GM13976 (cell line): ENCODE data around the gene CFAP157.

Experiments
- DNase-seq: peaks from one replicate; pipeline ENCODE4 v3.0.0; 2012; ENCODE audit warnings: low spot score
- CTCF ChIP-seq: IDR thresholded peaks from 2 replicates; pipeline ENCODE4 v1.5.1; 2012; ENCODE audit warnings: borderline replicate concordance, mild to moderate bottlenecking; ENCODE audit not compliant: insufficient read depth; ENCODE audit errors: extremely low read depth, missing control alignments, control extremely low read depth
- in situ Hi-C: fragments of 300-500 bp; cut with MboI; formaldehyde crosslinking; loops from one replicate; pipeline ENCODE4 v1.12.0; 2022; ENCODE audit warnings: low sequenced_read_pairs, mixed read lengths, inconsistent platforms; ENCODE audit not compliant: unreplicated experiment

Gene CFAP157

DNA sequence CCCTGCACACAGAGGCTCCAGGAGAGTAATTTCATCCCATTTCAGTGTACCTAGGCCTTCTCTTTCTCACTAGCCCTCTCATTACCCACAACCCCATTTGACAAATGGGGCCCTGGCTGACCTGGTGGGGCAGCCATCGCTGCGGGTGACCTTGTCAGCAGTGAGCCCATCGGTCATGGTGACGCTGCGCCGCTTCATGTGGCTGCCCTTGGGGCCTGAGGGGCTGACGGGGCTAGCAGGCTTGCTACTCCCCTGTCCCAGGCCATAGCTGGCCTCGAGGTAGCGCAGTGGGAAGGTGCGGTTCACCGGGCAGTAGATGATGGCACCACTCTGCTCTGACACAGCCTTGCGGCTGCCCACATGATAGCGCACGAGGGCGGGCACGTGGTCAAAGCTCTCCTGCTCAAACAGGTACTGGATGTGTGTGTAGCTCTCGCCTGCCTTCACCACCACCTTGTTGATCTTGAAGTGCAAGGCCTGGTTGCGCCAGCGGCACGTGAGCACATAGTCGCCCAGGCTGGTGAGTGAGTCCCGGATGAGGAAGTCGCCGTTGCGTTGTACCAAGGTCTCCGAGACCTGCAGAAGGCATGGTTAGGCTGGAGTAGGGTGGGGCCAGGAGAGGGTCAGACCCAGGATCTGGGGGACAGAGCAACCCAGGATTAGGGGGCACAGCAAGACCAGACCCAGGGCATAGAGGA lies 42.5 kb downstream of the CFAP157 start:
- TF ChIP-seq CTCF: no peak
- no peak for DNase-seq
- in situ Hi-C loops: no loop called here

GRCh38 chr9:127751269-127752054 lies 44.7 kb downstream of the CFAP157 start:
- in situ Hi-C loops: no loop called here
- TF ChIP-seq CTCF: no peak
- DNase-seq: no peak

GRCh38 chr9:127753148-127753547 lies 46.4 kb downstream of the CFAP157 start:
- no peak for TF ChIP-seq CTCF
- in situ Hi-C loops: no loop called here

DNA sequence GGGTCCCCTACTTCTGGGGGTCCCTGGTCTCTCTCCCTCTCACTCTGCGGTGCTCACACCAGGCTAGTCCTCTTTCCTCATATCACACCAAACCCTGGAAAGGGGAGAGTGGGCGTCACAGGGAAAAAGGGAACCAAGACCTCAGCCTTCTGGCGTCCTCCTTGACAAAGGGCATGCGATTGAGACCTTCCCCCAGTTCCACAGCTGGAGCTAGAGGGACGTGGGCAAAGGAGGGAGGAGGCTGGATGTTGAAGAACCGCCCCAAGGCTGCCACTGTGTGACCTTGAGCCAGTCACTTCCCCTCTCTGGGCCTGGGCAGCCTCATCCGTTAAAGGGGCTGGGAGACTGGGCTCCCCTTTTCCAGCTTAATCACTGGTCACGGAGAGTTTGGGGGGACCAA lies 46.8 kb downstream of the CFAP157 start:
- no peak for TF ChIP-seq CTCF
- in situ Hi-C loops: no loop called here

More at GRCh38 chr9:127753148-127753547, 46.4 kb downstream of the CFAP157 start:
- no peak for DNase-seq

GRCh38 chr9:127754099-127755060 lies 47.6 kb downstream of the CFAP157 start:
- TF ChIP-seq CTCF: no peak
- in situ Hi-C loops: no loop called here
- DNase-seq: no peak

More for the DNA sequence above, 46.8 kb downstream of the CFAP157 start:
- DNase-seq: no peak
